Measurements from ENCODE around the gene RFX4.

- TF ChIP-seq, protein P1, sequence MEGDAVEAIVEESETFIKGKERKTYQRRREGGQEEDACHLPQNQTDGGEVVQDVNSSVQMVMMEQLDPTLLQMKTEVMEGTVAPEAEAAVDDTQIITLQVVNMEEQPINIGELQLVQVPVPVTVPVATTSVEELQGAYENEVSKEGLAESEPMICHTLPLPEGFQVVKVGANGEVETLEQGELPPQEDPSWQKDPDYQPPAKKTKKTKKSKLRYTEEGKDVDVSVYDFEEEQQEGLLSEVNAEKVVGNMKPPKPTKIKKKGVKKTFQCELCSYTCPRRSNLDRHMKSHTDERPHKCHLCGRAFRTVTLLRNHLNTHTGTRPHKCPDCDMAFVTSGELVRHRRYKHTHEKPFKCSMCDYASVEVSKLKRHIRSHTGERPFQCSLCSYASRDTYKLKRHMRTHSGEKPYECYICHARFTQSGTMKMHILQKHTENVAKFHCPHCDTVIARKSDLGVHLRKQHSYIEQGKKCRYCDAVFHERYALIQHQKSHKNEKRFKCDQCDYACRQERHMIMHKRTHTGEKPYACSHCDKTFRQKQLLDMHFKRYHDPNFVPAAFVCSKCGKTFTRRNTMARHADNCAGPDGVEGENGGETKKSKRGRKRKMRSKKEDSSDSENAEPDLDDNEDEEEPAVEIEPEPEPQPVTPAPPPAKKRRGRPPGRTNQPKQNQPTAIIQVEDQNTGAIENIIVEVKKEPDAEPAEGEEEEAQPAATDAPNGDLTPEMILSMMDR (IDR thresholded peaks at IDR 0.05): no peak
- TF ChIP-seq POLR2A (IDR thresholded peaks at IDR 0.05): no peak
Observed at GRCh38 chr12:106657488-106657887, 74.7 kb downstream of the RFX4 start.

Data from esophagus squamous epithelium (tissue), 4 donors.